ENCODE measurements around the gene RHOBTB3.

- TF ChIP-seq CTCF (conservative IDR thresholded peaks at IDR 0.05) (no peak), ZFX (IDR thresholded peaks at IDR 0.05) (no peak)
These were observed 79.4 kb downstream of the RHOBTB3 start for GRCh38 chr5:95810305-95811125.
